Vagina (tissue), 2 donors: ENCODE results near the gene HS3ST3B1.

Experiments
- CTCF ChIP-seq, 3 experiments: fragments of 450-650 bp in 2 of 3; fragments of 200-600 bp in 1 of 3; sonication (generic) in 1 of 3; IDR thresholded peaks; one replicate each; pipeline ENCODE4 v1.5.1; 2017 to 2019; ENCODE audit warnings: antibody characterized with exemption in 3 of 3, mild to moderate bottlenecking in 2 of 3, moderate library complexity in 2 of 3
- POLR2A ChIP-seq, 2 donors: fragments of 450-650 bp; IDR thresholded peaks; one replicate each; pipeline ENCODE4 v1.6.1; 2017; ENCODE audit warnings: antibody characterized with exemption in 2 of 2, mild to moderate bottlenecking in 2 of 2, moderate library complexity in 2 of 2
- POLR2AphosphoS5 ChIP-seq, 2 donors: sonication (generic); formaldehyde crosslinking; IDR thresholded peaks; one replicate each; pipeline ENCODE4 v1.9.0; 2017; ENCODE audit warnings: antibody characterized with exemption in 2 of 2, mild to moderate bottlenecking in 2 of 2, low read depth in 1 of 2; ENCODE audit not compliant: insufficient read depth in 1 of 2

- TF ChIP-seq CTCF (IDR thresholded peaks at IDR 0.05) (no peak), POLR2AphosphoS5 (IDR thresholded peaks at IDR 0.05; ENCODE audit: insufficient read depth in 1 of 2, low read depth in 1 of 2) (no peak), POLR2A (IDR thresholded peaks at IDR 0.05) (no peak)
Measured at GRCh38 chr17:14393723-14394122, 92.8 kb downstream of the HS3ST3B1 start.
